ENCODE measurements around the gene BTD. TPM values are rescaled to one million over a fixed set of nuclear protein-coding genes. Genes with fewer than 3 reads are reported as not detected.

The BTD gene
- polyA plus RNA-seq, 1 donor (not counting 4 experiments of a cell fraction or from before 2014, with no cell fraction given): 12.0 TPM

- Histone ChIP-seq H3K4me2 (ENCODE audit: control insufficient read depth, extremely low read depth, insufficient read depth, low read depth, low read length) (no peak overlapping the region), H3K9me3 (ENCODE audit: control insufficient read depth, low read depth, low read length) (peaks cover 9% of the 10 kb centered on the region), H3K36me3 (ENCODE audit: control insufficient read depth in 2 of 2, extremely low read depth in 1 of 2, insufficient read depth in 2 of 2, low read length in 2 of 2) (no peaks in the 10 kb centered on the region), H2AFZ (ENCODE audit: control insufficient read depth, low read length) (no peak overlapping the region), H3K27me3 (ENCODE audit: control insufficient read depth, extremely low read depth, insufficient read depth, low read length) (no peaks in the 10 kb centered on the region), H3K4me1 (ENCODE audit: control insufficient read depth, extremely low read depth, insufficient read depth, low read length) (no peaks in the 10 kb centered on the region), H3K9me1 (ENCODE audit: control insufficient read depth, extremely low read depth, insufficient read depth, low read length) (no peaks in the 10 kb centered on the region), H3K4me3 (ENCODE audit: control insufficient read depth in 2 of 3, extremely low read depth in 1 of 3, insufficient read depth in 2 of 3, low read depth in 1 of 3, low read length in 3 of 3) (no peak overlapping the region), H3K79me2 (ENCODE audit: control insufficient read depth, insufficient read depth, low read length) (no peaks in the 10 kb centered on the region), H4K20me1 (ENCODE audit: control insufficient read depth, extremely low read depth, insufficient read depth, low read length) (no peaks in the 10 kb centered on the region), H3K27ac (ENCODE audit: control insufficient read depth, insufficient read depth, low read length) (no peak overlapping the region), H3K9ac (ENCODE audit: control insufficient read depth, extremely low read depth, insufficient read depth, low read length) (no peak overlapping the region)
- FAIRE-seq: no peak
- dilution Hi-C loops (cut with MboI; ENCODE audit: extremely low pct_ligation_motif_present, low sequenced_read_pairs): no loop called here
- TF ChIP-seq, protein P1, sequence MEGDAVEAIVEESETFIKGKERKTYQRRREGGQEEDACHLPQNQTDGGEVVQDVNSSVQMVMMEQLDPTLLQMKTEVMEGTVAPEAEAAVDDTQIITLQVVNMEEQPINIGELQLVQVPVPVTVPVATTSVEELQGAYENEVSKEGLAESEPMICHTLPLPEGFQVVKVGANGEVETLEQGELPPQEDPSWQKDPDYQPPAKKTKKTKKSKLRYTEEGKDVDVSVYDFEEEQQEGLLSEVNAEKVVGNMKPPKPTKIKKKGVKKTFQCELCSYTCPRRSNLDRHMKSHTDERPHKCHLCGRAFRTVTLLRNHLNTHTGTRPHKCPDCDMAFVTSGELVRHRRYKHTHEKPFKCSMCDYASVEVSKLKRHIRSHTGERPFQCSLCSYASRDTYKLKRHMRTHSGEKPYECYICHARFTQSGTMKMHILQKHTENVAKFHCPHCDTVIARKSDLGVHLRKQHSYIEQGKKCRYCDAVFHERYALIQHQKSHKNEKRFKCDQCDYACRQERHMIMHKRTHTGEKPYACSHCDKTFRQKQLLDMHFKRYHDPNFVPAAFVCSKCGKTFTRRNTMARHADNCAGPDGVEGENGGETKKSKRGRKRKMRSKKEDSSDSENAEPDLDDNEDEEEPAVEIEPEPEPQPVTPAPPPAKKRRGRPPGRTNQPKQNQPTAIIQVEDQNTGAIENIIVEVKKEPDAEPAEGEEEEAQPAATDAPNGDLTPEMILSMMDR (optimal IDR thresholded peaks at IDR 0.05 in 1 of 3, IDR thresholded peaks at IDR 0.05 in 1 of 3, conservative IDR thresholded peaks at IDR 0.05 in 1 of 3; ENCODE audit: extremely low read depth in 1 of 3, insufficient read depth in 2 of 3, low read length in 3 of 3): no peak
- no peak for TF ChIP-seq EZH2 (IDR thresholded peaks at IDR 0.05; ENCODE audit: low read length)
- DNase-seq (ENCODE audit: low read depth, low spot score): no peak
These were observed 52.6 kb downstream of the BTD start for GRCh38 chr3:15654127-15654526.

- Histone ChIP-seq H3K9me1 (ENCODE audit: control insufficient read depth, extremely low read depth, insufficient read depth, low read length) (no peaks in the 10 kb centered on the region), H3K36me3 (ENCODE audit: control insufficient read depth in 2 of 2, extremely low read depth in 1 of 2, insufficient read depth in 2 of 2, low read length in 2 of 2) (no peaks in the 10 kb centered on the region), H4K20me1 (ENCODE audit: control insufficient read depth, extremely low read depth, insufficient read depth, low read length) (no peaks in the 10 kb centered on the region), H3K4me1 (ENCODE audit: control insufficient read depth, extremely low read depth, insufficient read depth, low read length) (peaks cover under 1% of the 10 kb centered on the region), H3K9ac (ENCODE audit: control insufficient read depth, extremely low read depth, insufficient read depth, low read length) (no peak overlapping the region), H2AFZ (ENCODE audit: control insufficient read depth, low read length) (no peak overlapping the region), H3K79me2 (ENCODE audit: control insufficient read depth, insufficient read depth, low read length) (no peaks in the 10 kb centered on the region), H3K27ac (ENCODE audit: control insufficient read depth, insufficient read depth, low read length) (no peak overlapping the region), H3K27me3 (ENCODE audit: control insufficient read depth, extremely low read depth, insufficient read depth, low read length) (no peaks in the 10 kb centered on the region), H3K9me3 (ENCODE audit: control insufficient read depth, low read depth, low read length) (peaks cover 9% of the 10 kb centered on the region), H3K4me3 (ENCODE audit: control insufficient read depth in 2 of 3, extremely low read depth in 1 of 3, insufficient read depth in 2 of 3, low read depth in 1 of 3, low read length in 3 of 3) (no peak overlapping the region), H3K4me2 (ENCODE audit: control insufficient read depth, extremely low read depth, insufficient read depth, low read depth, low read length) (no peak overlapping the region)
- no peak for TF ChIP-seq EZH2 (IDR thresholded peaks at IDR 0.05; ENCODE audit: low read length)
- TF ChIP-seq, protein P1 (optimal IDR thresholded peaks at IDR 0.05 in 1 of 3, IDR thresholded peaks at IDR 0.05 in 1 of 3, conservative IDR thresholded peaks at IDR 0.05 in 1 of 3; ENCODE audit: extremely low read depth in 1 of 3, insufficient read depth in 2 of 3, low read length in 3 of 3): no peak
- DNase-seq (ENCODE audit: low read depth, low spot score) (no peak), FAIRE-seq (no peak)
- dilution Hi-C loops (cut with MboI; ENCODE audit: extremely low pct_ligation_motif_present, low sequenced_read_pairs): no loop called here
These were observed 53.3 kb downstream of the BTD start for GRCh38 chr3:15654891-15655290.
